Ovary (tissue), 9 donors: ENCODE results near the gene ZC3H11A. TPM values are rescaled to one million over a fixed set of nuclear protein-coding genes. Genes with fewer than 3 reads are reported as not detected.

ENCODE experiments used
- DNase-seq, 5 donors: peaks; one replicate each; pipeline ENCODE4 v3.0.0-alpha.2; 2019 to 2020
- H3K27ac ChIP-seq, 2 donors: fragments of 200-600 bp; one replicate each; pipeline versions ENCODE4 v1.5.1 to v1.8.0; 2019 to 2022
- H3K27me3 ChIP-seq: fragments of 200-600 bp; one replicate; pipeline ENCODE4 v1.8.0; 2022
- H3K36me3 ChIP-seq: fragments of 200-600 bp; sonication (generic); one replicate; pipeline ENCODE4 v1.5.1; 2019
- H3K4me1 ChIP-seq: one replicate; pipeline ENCODE4 v1.8.1; 2013; ENCODE audit warnings: mild to moderate bottlenecking, moderate library complexity; ENCODE audit not compliant: insufficient read depth
- H3K4me3 ChIP-seq: fragments of 200-600 bp; sonication (generic); one replicate; pipeline ENCODE4 v1.5.1; 2017
- H3K9me3 ChIP-seq, 2 donors: fragments of 200-600 bp in 1 of 2; sonication (generic) in 1 of 2; one replicate each; pipeline versions ENCODE4 v1.5.1 to v1.8.1; 2013 to 2019; ENCODE audit warnings: mild to moderate bottlenecking in 1 of 2, moderate library complexity in 1 of 2
- EP300 ChIP-seq: sonication (generic); formaldehyde crosslinking; IDR thresholded peaks from one replicate; pipeline ENCODE4 v1.6.1; 2017; ENCODE audit warnings: antibody characterized with exemption
- POLR2A ChIP-seq: fragments of 450-650 bp; IDR thresholded peaks from one replicate; pipeline ENCODE4 v1.6.1; 2017; ENCODE audit warnings: antibody characterized with exemption, mild to moderate bottlenecking, moderate library complexity
- WGBS, 3 donors: extraction: QIAGEN DNeasy Blood & Tissue Kit in 1 of 3; methylation state at CpG; one replicate each; pipeline versions ENCODE4 v1.1.5 to v1.1.7; 2013 to 2017; 5-methylcytosine and 5-hydroxymethylcytosine counted together
- intact Hi-C, 4 donors: fragments of 100-400 bp; cut with DNase I; formaldehyde crosslinking; loops; one replicate each; pipeline versions ENCODE4 v1.11.0 to v1.15.1; 2022 to 2023
- polyA plus RNA-seq, 2 donors: library from polyadenylated mRNA; stranded (reverse); fragments of 200-250 nt in 1 of 2; fragments of 350-450 nt in 1 of 2; fragmentation: Illumina TruSeq in 1 of 2; extraction: RNeasy Lipid Tissue Mini Kit (QIAGEN cat#74804) in 1 of 2; gene quantifications; one replicate each; pipeline ENCODE4 v1.2.3, GENCODE V29; 2013 to 2014
- total RNA-seq, 7 donors: library from RNA; depleted of rRNA in 2 of 7; stranded (reverse); fragments of >200 nt in 2 of 7; fragmentation: NEBNext Ultra II Directional in 3 of 7; extraction: Animal tissue kit (Norgen Biotek cat#: 25700) in 3 of 7; gene quantifications; one replicate each; pipeline versions ENCODE4 v1.1.0 to v1.2.4, GENCODE V29; 2016 to 2023
- TF ChIP-seq, protein P1 (sequence below), 3 donors: fragments of 450-650 bp in 2 of 3; fragments of 200-600 bp in 1 of 3; IDR thresholded peaks; one replicate each; pipeline versions ENCODE4 v1.5.1 to v1.8.0; 2016 to 2022; ENCODE audit warnings: antibody characterized with exemption in 3 of 3, mild to moderate bottlenecking in 1 of 3
- donor health status: DM: no; HTN: no; CAD: no; lungs with moderate emphysema.
- donor health status: DM: no; HTN: no; CAD: no.
- donor health status: Bipolar disorder and iron deficiency.
- donor health status: DM: yes; HTN: yes; CAD: no.
- donor health status: DM: no; HTN: no; CAD: no.
- donor health status: DM: yes; HTN: yes; CAD: no.

The ZC3H11A gene
- total and polyA plus RNA-seq, 9 donors, result 52.9 to 100 (median 63.0) TPM

DNA sequence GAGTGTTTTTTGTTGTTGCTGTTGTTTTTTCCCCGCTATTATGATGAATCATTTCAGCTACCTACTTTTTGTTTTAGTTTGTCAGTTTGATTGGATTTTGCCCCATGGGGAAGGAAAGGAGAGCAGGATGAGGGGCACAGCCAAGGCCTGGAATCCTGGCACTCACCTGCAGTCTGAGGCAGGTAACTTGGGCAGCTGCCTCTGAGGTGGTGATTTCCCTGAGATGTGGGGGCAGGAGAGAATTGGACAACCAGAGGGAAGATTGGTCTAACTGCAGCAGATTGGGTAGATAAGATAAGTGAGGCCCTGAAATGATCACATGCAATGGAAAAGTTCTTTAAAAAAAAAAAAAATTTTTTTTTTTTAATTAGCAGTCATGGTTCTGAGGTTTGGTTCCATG lies 31.9 kb upstream of the ZC3H11A start:
- Histone ChIP-seq H3K27ac (no peak overlapping the region), H3K4me1 (no peaks in the 10 kb centered on the region), H3K36me3 (no peaks in the 10 kb centered on the region), H3K27me3 (no peaks in the 10 kb centered on the region), H3K4me3 (no peak overlapping the region), H3K9me3 (no peaks in the 10 kb centered on the region)
- 91 to 96% (median 96%) methylated on average over 1 of the region's 1 CpG for WGBS, 3 donors
- no peak for DNase-seq
- intact Hi-C loops, result no loop called here
- no peak for TF ChIP-seq EP300
- TF ChIP-seq POLR2A, result no peak
- TF ChIP-seq, protein P1, sequence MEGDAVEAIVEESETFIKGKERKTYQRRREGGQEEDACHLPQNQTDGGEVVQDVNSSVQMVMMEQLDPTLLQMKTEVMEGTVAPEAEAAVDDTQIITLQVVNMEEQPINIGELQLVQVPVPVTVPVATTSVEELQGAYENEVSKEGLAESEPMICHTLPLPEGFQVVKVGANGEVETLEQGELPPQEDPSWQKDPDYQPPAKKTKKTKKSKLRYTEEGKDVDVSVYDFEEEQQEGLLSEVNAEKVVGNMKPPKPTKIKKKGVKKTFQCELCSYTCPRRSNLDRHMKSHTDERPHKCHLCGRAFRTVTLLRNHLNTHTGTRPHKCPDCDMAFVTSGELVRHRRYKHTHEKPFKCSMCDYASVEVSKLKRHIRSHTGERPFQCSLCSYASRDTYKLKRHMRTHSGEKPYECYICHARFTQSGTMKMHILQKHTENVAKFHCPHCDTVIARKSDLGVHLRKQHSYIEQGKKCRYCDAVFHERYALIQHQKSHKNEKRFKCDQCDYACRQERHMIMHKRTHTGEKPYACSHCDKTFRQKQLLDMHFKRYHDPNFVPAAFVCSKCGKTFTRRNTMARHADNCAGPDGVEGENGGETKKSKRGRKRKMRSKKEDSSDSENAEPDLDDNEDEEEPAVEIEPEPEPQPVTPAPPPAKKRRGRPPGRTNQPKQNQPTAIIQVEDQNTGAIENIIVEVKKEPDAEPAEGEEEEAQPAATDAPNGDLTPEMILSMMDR (IDR thresholded peaks at IDR 0.05), result no peak

DNA sequence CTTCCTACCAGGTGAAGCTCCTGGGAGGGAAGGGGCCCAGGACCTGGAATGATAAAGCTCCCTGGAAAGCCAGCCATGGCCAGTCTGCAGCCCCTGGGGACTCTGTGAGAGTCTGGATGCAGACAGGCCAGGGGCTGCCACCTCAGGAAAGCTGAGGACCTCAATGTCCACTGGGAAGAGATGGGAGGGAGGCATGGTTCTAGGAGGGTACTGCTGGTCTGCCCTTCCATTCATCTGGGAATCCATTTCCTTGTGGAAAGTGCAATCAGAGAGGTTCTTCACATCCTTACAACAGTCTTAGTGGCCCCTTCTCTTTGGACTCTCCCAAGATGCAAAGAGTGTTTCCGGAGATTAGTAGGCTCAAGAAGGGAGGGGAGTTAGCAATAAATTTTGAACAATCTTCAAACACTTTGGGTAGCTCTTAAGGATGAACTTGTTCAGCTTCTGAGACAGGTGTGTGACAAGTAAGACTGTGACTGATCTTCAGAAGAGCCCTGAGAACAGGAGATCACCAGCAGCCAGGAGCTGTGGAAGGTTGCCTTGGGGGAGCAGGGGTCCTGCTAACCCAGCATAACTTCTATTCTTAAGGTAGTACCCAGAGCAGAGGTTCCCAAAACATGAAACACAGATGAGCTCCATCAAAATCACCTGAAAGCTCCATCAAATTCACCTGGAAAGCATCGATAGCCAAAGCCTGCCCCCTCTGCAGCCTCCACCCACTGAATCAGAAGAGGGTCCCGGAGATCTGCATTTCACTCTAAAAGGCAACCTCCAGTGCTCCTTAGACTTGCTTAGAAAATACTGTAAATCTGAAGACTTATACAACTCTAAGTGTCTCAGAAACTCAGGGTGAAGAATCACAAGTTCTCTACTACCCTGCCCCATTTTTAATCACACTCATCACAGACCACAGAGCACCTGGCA lies 31.1 kb upstream of the ZC3H11A start:
- H3K9me3 ChIP-seq, result no peaks in the 10 kb centered on the region
- no peaks in the 10 kb centered on the region for H3K4me1 ChIP-seq
- H3K27ac ChIP-seq, result no peak overlapping the region
- no peaks in the 10 kb centered on the region for H3K36me3 ChIP-seq
- H3K27me3 ChIP-seq, result no peaks in the 10 kb centered on the region
- intact Hi-C loops, result no loop called here
- H3K4me3 ChIP-seq, result no peak overlapping the region
- no peak for DNase-seq
- 58 to 78% (median 72%) methylated on average over 3 of the region's 3 CpGs for WGBS, 3 donors
- TF ChIP-seq, protein P1 (IDR thresholded peaks at IDR 0.05), result no peak
- TF ChIP-seq POLR2A, result no peak
- TF ChIP-seq EP300, result no peak

DNA sequence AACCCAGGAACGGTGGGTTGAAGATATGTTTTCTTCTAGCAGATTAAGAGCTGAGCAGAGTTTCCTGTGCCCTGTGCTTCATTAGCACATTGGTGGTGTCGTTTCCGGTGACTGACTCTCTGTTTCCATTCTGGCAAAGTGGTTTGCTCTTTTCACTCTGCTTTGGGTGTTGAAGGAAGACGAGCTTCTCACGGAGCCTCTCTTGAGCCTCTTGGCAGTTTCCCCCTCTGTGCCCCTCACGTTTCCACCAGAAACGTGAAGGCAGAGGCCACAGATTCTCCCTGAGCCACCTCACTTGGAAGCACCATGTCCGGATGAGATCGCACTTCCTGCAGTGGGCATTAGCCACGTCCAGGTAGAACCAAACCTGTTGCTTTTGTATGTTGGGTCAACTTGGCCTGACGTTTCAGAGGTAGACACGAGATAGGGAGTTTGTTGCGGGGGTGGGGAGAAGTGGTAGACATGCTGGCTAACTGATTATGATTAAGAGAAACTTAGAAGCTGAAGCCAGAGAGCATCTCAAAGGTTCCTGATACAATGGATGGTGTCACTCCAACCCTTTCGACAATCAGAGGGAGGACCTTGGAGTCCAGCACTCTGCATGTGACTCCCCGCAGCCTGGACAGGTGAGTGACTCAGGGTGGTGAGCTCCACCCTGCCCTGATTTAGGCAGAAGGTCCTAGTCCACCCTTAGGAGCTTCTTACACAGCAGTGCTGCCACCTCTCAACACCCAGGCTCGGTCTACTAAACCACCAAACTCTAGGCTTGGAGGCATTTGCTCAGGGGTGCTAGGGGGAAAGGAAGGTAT lies 30.2 kb upstream of the ZC3H11A start, which contains the start of gene LAX1:
LAX1 (plus strand) TSS at position 155 of the 809 bp plus-strand sequence; CDS start at position 538, 383 bp downstream.
- 68 to 74% (median 74%) methylated on average over 16 of the region's 16 CpGs for WGBS, 3 donors
- Histone ChIP-seq H3K27ac (no peak within 1 kb of the TSS), H3K9me3 (no peaks in the 10 kb centered on the region), H3K4me1 (no peaks in the 10 kb centered on the region), H3K36me3 (no peaks in the 10 kb centered on the region), H3K27me3 (no peaks in the 10 kb centered on the region), H3K4me3 (no peak within 1 kb of the TSS)
- no peak for DNase-seq
- intact Hi-C loops, result no loop called here
- no peak for TF ChIP-seq POLR2A
- TF ChIP-seq, protein P1 (IDR thresholded peaks at IDR 0.05), result no peak
- no peak for TF ChIP-seq EP300

DNA sequence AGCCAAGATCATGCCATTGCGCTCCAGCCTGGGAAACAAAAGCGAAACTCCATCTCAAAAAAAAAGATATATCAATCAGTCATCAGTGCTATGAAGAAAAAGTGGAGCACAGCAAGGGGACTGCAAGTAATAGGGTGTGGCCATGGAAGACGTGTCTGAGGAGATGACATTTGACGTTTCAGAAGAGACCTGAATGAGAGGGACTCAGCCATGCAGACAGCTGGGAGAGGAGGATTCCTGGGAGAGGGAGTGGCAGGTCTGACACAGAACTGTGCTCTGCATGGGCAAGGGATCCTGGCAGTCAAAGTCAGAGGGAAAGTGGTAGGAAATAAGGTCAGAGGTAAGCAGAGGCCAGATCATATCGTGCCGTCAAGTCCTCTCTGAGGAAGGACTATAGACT lies 27.2 kb upstream of the ZC3H11A start:
- intact Hi-C loops, result no loop called here
- Histone ChIP-seq H3K4me3 (no peak overlapping the region), H3K9me3 (no peaks in the 10 kb centered on the region), H3K27me3 (no peaks in the 10 kb centered on the region), H3K27ac (no peak overlapping the region), H3K4me1 (no peaks in the 10 kb centered on the region), H3K36me3 (no peaks in the 10 kb centered on the region)
- 77 to 83% (median 83%) methylated on average over 6 of the region's 6 CpGs for WGBS, 3 donors
- TF ChIP-seq POLR2A, result no peak
- TF ChIP-seq, protein P1 (IDR thresholded peaks at IDR 0.05), result no peak
- no peak for TF ChIP-seq EP300
- no peak for DNase-seq
